Loucy (cell line): Measurements from ENCODE around the gene BCLAF1.

ENCODE experiments used
- EZH2phosphoT487 ChIP-seq: fragments of 200-600 bp; IDR thresholded peaks from 2 replicates; pipeline ENCODE4 v1.6.1; 2018; ENCODE audit warnings: antibody characterized with exemption, mild to moderate bottlenecking, moderate library complexity, borderline replicate concordance
- TF ChIP-seq, protein P1 (sequence below): fragments of 200-600 bp; sonication (generic); conservative IDR thresholded peaks from 2 replicates; pipeline ENCODE4 v1.5.1; 2014; ENCODE audit warnings: mild to moderate bottlenecking, antibody characterized with exemption, low read length

DNA sequence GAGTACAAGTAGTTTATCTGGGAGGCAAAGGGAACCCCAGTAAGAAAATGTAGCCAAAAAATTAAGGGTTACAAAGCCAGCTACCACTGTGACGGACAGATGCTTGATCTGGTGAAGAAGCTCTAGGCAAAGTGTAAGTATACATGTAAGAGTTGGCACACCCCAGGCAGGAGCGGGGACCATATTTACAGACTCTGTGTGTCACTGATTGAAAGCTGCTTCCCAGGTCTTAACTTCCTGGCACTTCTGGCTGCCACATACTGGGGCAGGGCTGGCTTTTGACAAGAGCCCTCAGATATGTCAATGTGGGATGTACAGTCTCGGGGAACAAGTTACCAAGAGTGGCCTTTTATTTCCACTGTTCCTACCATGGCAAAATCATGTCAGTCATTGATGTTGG lies 48.0 kb upstream of the BCLAF1 start:
- TF ChIP-seq, protein P1, sequence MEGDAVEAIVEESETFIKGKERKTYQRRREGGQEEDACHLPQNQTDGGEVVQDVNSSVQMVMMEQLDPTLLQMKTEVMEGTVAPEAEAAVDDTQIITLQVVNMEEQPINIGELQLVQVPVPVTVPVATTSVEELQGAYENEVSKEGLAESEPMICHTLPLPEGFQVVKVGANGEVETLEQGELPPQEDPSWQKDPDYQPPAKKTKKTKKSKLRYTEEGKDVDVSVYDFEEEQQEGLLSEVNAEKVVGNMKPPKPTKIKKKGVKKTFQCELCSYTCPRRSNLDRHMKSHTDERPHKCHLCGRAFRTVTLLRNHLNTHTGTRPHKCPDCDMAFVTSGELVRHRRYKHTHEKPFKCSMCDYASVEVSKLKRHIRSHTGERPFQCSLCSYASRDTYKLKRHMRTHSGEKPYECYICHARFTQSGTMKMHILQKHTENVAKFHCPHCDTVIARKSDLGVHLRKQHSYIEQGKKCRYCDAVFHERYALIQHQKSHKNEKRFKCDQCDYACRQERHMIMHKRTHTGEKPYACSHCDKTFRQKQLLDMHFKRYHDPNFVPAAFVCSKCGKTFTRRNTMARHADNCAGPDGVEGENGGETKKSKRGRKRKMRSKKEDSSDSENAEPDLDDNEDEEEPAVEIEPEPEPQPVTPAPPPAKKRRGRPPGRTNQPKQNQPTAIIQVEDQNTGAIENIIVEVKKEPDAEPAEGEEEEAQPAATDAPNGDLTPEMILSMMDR, result no peak
- no peak for TF ChIP-seq EZH2phosphoT487
